Measurements from ENCODE around the gene SMARCA5.
"Not testable (repeated sequence)": the region's sequence is repeated elsewhere in the genome, so short reads cannot be mapped to it uniquely, and the experiment has no call there.

SMARCA5 gene

DNA sequence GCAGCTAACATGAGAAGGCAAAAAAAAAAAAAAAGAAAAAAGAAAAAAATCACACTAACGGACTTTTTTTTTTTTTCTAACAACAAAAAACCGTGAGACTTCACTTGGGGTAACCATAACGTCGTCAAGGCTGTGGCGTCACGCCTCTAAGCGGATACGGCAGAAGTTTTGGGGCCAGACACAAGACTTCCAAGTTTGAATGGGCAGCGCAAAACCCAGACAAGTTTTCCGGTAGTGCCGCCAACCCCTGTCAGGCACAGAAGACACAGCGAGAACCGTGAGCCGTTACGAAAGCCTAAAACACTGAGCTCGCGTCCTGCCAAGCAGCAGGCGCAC is 556 bp upstream of the SMARCA5 start:
- H3K4me3 ChIP-seq (ENCODE audit: low read depth, low read length), result peak overlapping the region; percentile 92
- TF ChIP-seq, protein P1, sequence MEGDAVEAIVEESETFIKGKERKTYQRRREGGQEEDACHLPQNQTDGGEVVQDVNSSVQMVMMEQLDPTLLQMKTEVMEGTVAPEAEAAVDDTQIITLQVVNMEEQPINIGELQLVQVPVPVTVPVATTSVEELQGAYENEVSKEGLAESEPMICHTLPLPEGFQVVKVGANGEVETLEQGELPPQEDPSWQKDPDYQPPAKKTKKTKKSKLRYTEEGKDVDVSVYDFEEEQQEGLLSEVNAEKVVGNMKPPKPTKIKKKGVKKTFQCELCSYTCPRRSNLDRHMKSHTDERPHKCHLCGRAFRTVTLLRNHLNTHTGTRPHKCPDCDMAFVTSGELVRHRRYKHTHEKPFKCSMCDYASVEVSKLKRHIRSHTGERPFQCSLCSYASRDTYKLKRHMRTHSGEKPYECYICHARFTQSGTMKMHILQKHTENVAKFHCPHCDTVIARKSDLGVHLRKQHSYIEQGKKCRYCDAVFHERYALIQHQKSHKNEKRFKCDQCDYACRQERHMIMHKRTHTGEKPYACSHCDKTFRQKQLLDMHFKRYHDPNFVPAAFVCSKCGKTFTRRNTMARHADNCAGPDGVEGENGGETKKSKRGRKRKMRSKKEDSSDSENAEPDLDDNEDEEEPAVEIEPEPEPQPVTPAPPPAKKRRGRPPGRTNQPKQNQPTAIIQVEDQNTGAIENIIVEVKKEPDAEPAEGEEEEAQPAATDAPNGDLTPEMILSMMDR (conservative IDR thresholded peaks at IDR 0.05; ENCODE audit: low read depth, low read length), result no peak
- DNase-seq (ENCODE audit: low read depth), result no peak

DNA sequence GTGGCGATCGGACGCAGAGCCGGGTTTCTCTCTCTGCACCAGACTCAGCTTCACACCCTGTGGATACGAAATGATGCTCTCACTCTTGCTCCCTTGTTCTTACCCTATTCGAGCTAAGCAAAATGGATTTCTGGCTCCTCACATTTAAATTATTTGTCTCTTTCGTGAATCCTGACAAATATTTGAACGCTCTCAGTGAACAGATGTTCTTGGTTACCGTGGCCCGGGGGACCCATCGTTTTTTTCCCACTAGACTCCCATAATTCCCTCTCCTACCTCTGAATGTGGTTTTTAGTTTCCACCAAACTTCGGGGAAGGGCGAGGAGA is 630 bp downstream of the SMARCA5 start:
- DNase-seq (ENCODE audit: low read depth), result no peak
- TF ChIP-seq, protein P1 (conservative IDR thresholded peaks at IDR 0.05; ENCODE audit: low read depth, low read length), result no peak
- H3K4me3 ChIP-seq (ENCODE audit: low read depth, low read length), result peak overlapping the region; percentile 92

DNA sequence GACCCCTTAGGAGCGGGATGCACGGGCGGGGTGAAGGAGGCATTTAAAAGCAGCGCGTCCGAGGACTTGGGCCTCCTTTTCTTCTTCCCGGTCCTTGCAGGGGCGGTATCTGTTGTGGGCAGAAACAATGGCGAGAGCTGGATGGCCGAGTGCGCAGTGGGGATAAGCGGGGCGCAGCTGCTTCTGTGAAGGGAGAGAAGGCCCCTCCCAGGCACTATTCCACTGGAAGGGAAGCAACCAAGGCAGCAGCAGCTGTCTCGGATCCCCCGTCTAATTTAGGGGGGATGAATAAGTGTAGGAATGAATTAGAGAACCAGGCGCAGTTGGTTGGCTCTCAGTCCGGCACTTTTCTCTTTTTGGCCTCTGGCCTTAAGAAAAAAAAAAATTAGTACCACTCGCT is 995 bp downstream of the SMARCA5 start:
- DNase-seq (ENCODE audit: low read depth), result peak; percentile 61
- TF ChIP-seq, protein P1 (conservative IDR thresholded peaks at IDR 0.05; ENCODE audit: low read depth, low read length), result no peak
- H3K4me3 ChIP-seq (ENCODE audit: low read depth, low read length), result peak overlapping the region; percentile 92

DNA sequence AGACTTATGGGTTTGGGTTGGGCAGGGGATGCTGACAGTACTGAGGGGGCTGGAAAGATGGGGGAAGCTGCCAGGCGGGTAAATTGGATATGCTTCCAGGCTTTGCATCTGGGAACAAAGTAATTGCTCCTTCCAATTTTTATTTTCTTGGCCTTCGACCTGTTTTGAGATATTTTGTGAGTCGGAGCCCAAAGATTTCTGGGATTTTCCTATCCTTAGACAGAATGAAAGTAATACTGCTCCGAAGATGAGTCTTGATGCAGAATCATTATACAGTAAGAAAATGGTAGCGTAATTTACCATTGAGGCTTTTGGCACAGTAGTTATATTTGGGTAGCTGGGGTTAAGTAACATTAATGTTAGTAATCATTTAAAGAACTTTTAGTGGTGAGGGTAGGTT is 1.4 kb downstream of the SMARCA5 start:
- TF ChIP-seq, protein P1 (conservative IDR thresholded peaks at IDR 0.05; ENCODE audit: low read depth, low read length), result no peak
- peak overlapping the region; percentile 92 for H3K4me3 ChIP-seq (ENCODE audit: low read depth, low read length)
- DNase-seq (ENCODE audit: low read depth), result peak; percentile 13

DNA sequence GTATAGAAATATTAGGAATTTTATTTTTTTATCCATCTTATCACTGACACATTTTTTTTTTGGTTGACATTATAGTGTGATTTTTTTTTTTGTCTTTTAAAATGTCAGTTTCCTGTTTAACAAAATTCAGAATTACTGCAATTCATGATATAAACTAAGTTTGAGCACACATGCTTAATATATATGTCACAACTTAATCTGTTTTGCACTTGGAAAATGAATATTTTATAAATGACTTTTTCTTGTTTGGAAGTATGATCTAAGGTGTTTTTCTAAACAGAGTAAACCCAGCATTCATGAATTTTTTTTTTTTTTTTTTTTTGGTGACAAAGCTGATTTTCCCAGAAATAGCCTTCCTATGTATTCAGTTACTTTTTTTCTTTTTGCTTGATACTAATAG is 2.4 kb downstream of the SMARCA5 start:
- H3K4me3 ChIP-seq (ENCODE audit: low read depth, low read length), result peak overlapping the region; percentile 92
- TF ChIP-seq, protein P1 (conservative IDR thresholded peaks at IDR 0.05; ENCODE audit: low read depth, low read length), result no peak
- DNase-seq (ENCODE audit: low read depth), result no peak

DNA sequence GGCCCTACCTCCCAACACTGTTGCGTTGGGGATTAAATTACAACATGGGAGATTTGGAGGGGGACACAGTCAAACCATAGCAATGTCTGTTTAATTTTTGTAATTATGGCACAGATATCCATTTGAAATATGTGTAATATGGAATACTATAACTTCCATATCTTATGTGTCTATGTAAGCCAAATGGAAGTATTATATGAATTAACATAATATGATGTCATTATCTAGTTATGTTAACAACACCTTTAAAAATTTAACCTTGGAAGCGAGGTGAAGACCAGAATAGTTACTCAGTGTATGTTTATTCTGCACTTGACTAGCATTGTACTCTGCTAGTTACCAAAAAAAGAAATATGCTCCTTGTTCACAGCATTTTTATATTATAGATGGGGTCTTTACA is 4.3 kb downstream of the SMARCA5 start:
- no peak overlapping the region for H3K4me3 ChIP-seq (ENCODE audit: low read depth, low read length)
- TF ChIP-seq, protein P1 (conservative IDR thresholded peaks at IDR 0.05; ENCODE audit: low read depth, low read length), result no peak
- DNase-seq (ENCODE audit: low read depth), result no peak

DNA sequence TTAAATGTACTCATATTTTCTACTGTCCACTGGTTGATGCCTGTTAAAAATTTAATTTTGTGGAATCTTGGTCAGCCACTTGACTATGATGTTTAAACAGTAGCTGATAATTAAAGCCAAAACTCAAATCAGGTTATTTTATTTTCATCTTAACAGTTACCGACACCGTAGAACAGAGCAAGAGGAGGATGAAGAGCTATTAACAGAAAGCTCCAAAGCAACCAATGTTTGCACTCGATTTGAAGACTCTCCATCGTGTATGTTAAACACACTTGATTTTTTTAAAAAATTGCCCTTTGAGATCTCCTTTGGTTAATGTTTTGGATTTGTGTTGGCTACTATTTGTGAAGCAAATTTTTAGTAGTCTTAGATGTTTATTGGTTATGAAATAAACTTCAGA is 10.7 kb downstream of the SMARCA5 start:
- TF ChIP-seq, protein P1 (conservative IDR thresholded peaks at IDR 0.05; ENCODE audit: low read depth, low read length), result no peak
- H3K4me3 ChIP-seq (ENCODE audit: low read depth, low read length), result no peak overlapping the region
- no peak for DNase-seq (ENCODE audit: low read depth)

DNA sequence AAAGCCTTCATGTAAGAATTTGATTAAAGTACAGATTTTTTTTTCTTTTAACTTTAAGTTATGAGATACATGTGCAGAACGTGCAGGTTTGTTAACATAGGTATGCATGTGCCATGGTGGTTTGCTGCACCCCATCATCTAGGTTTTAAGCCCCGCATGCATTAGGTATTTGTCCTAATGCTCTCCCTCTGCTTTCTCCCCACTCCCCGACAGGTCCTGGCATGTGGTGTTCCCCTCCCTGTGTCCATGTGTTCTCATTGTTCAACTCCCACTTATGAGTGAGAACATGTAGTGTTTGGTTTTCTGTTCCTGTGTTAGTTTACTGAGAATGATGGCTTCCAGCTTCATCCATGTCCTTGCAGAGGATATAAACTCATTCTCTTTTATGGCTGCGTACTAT is 14.5 kb downstream of the SMARCA5 start:
- not testable (repeated sequence) for H3K4me3 ChIP-seq (ENCODE audit: low read depth, low read length); DNase-seq (ENCODE audit: low read depth)
